ENCODE data around the gene SIGLEC14. TPM values are rescaled to one million over a fixed set of nuclear protein-coding genes. Genes with fewer than 3 reads are reported as not detected.

Gene SIGLEC14
- polyA plus RNA-seq, 1 of the 3 experiments (the other 2 are of a cell fraction): 0.03 TPM

DNA sequence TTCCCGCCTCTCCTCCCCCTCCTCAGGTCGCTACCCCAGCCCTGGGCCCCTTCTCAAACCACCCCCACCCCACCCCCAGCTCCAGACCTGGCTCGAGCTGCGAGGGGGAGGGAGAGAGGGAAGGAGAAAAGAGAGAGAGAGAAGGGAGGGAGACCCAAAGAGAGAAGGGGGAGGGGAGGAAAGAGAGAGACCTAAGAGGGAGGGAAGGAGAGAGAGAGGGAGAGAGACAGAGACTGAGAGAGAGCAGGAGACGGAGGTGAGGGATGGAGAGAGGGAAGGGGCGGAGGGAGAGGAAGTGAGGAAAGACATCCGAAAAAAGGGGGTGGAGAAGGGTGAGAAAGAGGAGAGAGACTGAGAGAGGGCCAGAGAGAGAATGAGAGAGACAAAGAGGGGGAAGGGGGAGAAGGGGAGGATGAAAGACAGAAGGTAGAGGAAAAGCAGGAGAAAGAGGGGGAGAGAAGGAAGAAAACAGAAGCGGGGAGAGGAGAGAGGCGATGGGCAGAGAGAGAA, 44.5 kb upstream of the SIGLEC14 start:
- peaks cover 50% of the 10 kb centered on the region for H4K20me1 ChIP-seq (ENCODE audit: insufficient read depth)

DNA sequence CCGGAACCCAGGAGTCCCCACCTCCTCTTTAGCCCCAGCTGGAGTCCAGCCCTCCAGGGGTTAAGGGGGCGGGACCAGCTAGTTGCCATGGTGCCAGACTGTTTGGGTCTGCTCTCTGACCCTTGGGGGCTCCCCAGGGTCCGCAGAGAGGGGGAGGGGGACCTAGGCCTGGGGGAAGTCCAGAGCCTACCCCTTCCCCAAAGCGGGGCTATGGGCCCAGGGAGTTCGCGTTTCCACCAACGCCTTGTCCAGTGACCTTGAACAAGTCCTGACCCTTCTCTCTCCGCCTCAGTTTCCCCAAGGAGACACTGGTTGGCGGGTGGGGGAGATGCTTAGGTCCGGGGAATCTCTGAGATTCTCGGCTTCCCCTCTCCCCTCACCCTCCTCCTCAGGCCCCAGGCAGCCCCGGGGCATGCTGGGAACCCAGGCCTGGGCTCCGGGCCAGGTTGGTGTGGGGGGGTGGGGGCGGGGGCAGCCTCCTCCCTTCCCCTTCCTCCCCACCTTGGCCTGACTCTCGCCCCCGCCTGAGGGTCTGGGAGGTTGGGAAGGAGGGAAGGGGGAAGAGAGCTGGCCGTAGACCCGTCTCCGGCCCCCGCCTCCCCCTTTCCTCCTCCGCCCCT, 43.9 kb upstream of the SIGLEC14 start:
- H3K4me3 ChIP-seq (ENCODE audit: low read depth in 2 of 2, low read length in 1 of 2): peak overlapping the region; percentile 71 to 98
- POLR2A ChIA-PET: interaction anchor here (0.8 kb wide), 1 partner anchor 13 kb away, joined by 4 read pairs; no protein-coding TSS in a partner anchor
- peaks cover 5 to 19% of the 10 kb centered on the region in 2 experiments; a peak in 3 of 4 replicates for H3K4me1 ChIP-seq (ENCODE audit: control insufficient read depth in 1 of 2, insufficient read depth in 2 of 2, low read depth in 1 of 2, low read length in 1 of 2)
- peaks cover 94% of the 10 kb centered on the region for H3K79me2 ChIP-seq (ENCODE audit: insufficient read depth)
- peak overlapping the region; percentile 99 for H3K4me2 ChIP-seq
- DNase-seq: peak; percentile 84
- no peaks in the 10 kb centered on the region for H3K27me3 ChIP-seq (ENCODE audit: insufficient read depth)
- TF ChIP-seq RFX5 (IDR thresholded peaks at IDR 0.05; ENCODE audit: low read length) (no peak), CHD2 (IDR thresholded peaks at IDR 0.05; ENCODE audit: low read length, partially characterized antibody) (peak; percentile 80), TCF12 (IDR thresholded peaks at IDR 0.05) (peak; percentile 17; the same call in 1 of the 2 replicates), TEAD4 (IDR thresholded peaks at IDR 0.05; ENCODE audit: borderline replicate concordance, insufficient read depth) (0 out of 2 replicates have a peak, but pooled peaks have one; percentile 9), FOXJ3 (CRISPR knock-in tag; IDR thresholded peaks at IDR 0.05) (0 out of 2 replicates have a peak, but pooled peaks have one; percentile 47), EP300 (IDR thresholded peaks at IDR 0.05; ENCODE audit: borderline replicate concordance in 1 of 2, low read depth in 1 of 2, low read length in 1 of 2) (no peak), NFIC (IDR thresholded peaks at IDR 0.05; ENCODE audit: borderline replicate concordance) (peak; percentile 91), GABPA (IDR thresholded peaks at IDR 0.05; ENCODE audit: low read depth) (0 out of 2 replicates have a peak, but pooled peaks have one; percentile 6)
- TF ChIP-seq, protein P1, sequence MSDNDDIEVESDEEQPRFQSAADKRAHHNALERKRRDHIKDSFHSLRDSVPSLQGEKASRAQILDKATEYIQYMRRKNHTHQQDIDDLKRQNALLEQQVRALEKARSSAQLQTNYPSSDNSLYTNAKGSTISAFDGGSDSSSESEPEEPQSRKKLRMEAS (IDR thresholded peaks at IDR 0.05; ENCODE audit: low read depth): peak; percentile 37; the same call in 1 of the 2 replicates
- TF ChIP-seq, protein P2, sequence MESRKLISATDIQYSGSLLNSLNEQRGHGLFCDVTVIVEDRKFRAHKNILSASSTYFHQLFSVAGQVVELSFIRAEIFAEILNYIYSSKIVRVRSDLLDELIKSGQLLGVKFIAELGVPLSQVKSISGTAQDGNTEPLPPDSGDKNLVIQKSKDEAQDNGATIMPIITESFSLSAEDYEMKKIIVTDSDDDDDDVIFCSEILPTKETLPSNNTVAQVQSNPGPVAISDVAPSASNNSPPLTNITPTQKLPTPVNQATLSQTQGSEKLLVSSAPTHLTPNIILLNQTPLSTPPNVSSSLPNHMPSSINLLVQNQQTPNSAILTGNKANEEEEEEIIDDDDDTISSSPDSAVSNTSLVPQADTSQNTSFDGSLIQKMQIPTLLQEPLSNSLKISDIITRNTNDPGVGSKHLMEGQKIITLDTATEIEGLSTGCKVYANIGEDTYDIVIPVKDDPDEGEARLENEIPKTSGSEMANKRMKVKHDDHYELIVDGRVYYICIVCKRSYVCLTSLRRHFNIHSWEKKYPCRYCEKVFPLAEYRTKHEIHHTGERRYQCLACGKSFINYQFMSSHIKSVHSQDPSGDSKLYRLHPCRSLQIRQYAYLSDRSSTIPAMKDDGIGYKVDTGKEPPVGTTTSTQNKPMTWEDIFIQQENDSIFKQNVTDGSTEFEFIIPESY (IDR thresholded peaks at IDR 0.05; ENCODE audit: borderline replicate concordance, low read depth): peak; percentile 43; the same call in 1 of the 2 replicates
- peak overlapping the region; percentile 95 to 96 for H3K27ac ChIP-seq (ENCODE audit: low read depth in 2 of 2, low read length in 1 of 2)
- CTCF ChIA-PET: interaction anchor here (1.3 to 1.5 kb wide), 2 partner anchors 13 to 34 kb away, joined by 3 to 8 read pairs; no protein-coding TSS in a partner anchor
- H3F3A ChIP-seq (replicated peaks; ENCODE audit: insufficient read depth): peaks cover 19% of the 10 kb centered on the region
- H3K9me3 ChIP-seq: no peaks in the 10 kb centered on the region
- no peak overlapping the region for H2AFZ ChIP-seq (ENCODE audit: low read depth)
- WGBS (ENCODE audit: low lambda C conversion rate): 0% methylated on average over 13 of the region's 21 CpGs
- H3K36me3 ChIP-seq (replicated peaks in 1 of 2; ENCODE audit: control insufficient read depth in 1 of 2, insufficient read depth in 2 of 2, low read length in 1 of 2): peaks cover 5 to 22% of the 10 kb centered on the region in 2 experiments
- H3K9me2 ChIP-seq: no peaks in the 10 kb centered on the region
- H3K9ac ChIP-seq: peak overlapping the region; percentile 97
- H4K20me1 ChIP-seq (ENCODE audit: insufficient read depth): peaks cover 44% of the 10 kb centered on the region

More for the DNA sequence above, 44.5 kb upstream of the SIGLEC14 start:
- TF ChIP-seq SIN3A (IDR thresholded peaks at IDR 0.05; ENCODE audit: borderline replicate concordance, low read depth, low read length) (no peak), RAD21 (IDR thresholded peaks at IDR 0.05; ENCODE audit: low read length) (no peak), TAF1 (IDR thresholded peaks at IDR 0.05; ENCODE audit: borderline replicate concordance, low read depth, low read length) (no peak), NRF1 (IDR thresholded peaks at IDR 0.05; ENCODE audit: low read depth, low read length) (no peak), FOXJ3 (CRISPR knock-in tag; IDR thresholded peaks at IDR 0.05) (no peak), SMC3 (IDR thresholded peaks at IDR 0.05; ENCODE audit: low read depth, low read length) (no peak)
- TF ChIP-seq, protein P3, sequence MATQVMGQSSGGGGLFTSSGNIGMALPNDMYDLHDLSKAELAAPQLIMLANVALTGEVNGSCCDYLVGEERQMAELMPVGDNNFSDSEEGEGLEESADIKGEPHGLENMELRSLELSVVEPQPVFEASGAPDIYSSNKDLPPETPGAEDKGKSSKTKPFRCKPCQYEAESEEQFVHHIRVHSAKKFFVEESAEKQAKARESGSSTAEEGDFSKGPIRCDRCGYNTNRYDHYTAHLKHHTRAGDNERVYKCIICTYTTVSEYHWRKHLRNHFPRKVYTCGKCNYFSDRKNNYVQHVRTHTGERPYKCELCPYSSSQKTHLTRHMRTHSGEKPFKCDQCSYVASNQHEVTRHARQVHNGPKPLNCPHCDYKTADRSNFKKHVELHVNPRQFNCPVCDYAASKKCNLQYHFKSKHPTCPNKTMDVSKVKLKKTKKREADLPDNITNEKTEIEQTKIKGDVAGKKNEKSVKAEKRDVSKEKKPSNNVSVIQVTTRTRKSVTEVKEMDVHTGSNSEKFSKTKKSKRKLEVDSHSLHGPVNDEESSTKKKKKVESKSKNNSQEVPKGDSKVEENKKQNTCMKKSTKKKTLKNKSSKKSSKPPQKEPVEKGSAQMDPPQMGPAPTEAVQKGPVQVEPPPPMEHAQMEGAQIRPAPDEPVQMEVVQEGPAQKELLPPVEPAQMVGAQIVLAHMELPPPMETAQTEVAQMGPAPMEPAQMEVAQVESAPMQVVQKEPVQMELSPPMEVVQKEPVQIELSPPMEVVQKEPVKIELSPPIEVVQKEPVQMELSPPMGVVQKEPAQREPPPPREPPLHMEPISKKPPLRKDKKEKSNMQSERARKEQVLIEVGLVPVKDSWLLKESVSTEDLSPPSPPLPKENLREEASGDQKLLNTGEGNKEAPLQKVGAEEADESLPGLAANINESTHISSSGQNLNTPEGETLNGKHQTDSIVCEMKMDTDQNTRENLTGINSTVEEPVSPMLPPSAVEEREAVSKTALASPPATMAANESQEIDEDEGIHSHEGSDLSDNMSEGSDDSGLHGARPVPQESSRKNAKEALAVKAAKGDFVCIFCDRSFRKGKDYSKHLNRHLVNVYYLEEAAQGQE (IDR thresholded peaks at IDR 0.05; ENCODE audit: low read depth, low read length): no peak
- peak overlapping the region; percentile 99 for H3K4me2 ChIP-seq
- no peaks in the 10 kb centered on the region for H3K9me3 ChIP-seq
- peak overlapping the region; percentile 97 for H3K9ac ChIP-seq
- H2AFZ ChIP-seq (ENCODE audit: low read depth): no peak overlapping the region
- peaks cover 19% of the 10 kb centered on the region for H3F3A ChIP-seq (replicated peaks; ENCODE audit: insufficient read depth)
- peaks cover 10 to 27% of the 10 kb centered on the region in 2 experiments for H3K36me3 ChIP-seq (replicated peaks in 1 of 2; ENCODE audit: control insufficient read depth in 1 of 2, insufficient read depth in 2 of 2, low read length in 1 of 2)
- H3K4me1 ChIP-seq (ENCODE audit: control insufficient read depth in 1 of 2, insufficient read depth in 2 of 2, low read depth in 1 of 2, low read length in 1 of 2): peaks cover 5 to 19% of the 10 kb centered on the region in 2 experiments; a peak in 3 of 4 replicates
- DNase-seq: no peak
- H3K9me2 ChIP-seq: no peaks in the 10 kb centered on the region
- H3K4me3 ChIP-seq (ENCODE audit: low read depth in 2 of 2, low read length in 1 of 2): peak overlapping the region; percentile 71 to 98
- peak overlapping the region; percentile 95 to 96 for H3K27ac ChIP-seq (ENCODE audit: low read depth in 2 of 2, low read length in 1 of 2)
- ChIA-PET POLR2A (no interaction called here), CTCF (interaction anchor here (1.3 to 1.5 kb wide), 2 partner anchors 13 to 34 kb away, joined by 3 to 8 read pairs; no protein-coding TSS in a partner anchor)
- no peaks in the 10 kb centered on the region for H3K27me3 ChIP-seq (ENCODE audit: insufficient read depth)
- WGBS (ENCODE audit: low lambda C conversion rate): 7% methylated on average over 9 of the region's 9 CpGs
- peaks cover 94% of the 10 kb centered on the region for H3K79me2 ChIP-seq (ENCODE audit: insufficient read depth)

All from SK-N-SH (cell line).